HG03378 (cell line): ENCODE results near the gene CFAP70.
"Not testable (repeated sequence)": the region's sequence is repeated elsewhere in the genome, so short reads cannot be mapped to it uniquely, and the experiment has no call there.

Source experiments
- ATAC-seq: cut with Tn5 transposase; IDR thresholded peaks from one replicate; pipeline ENCODE4 v1.9.1; 2021; ENCODE audit warnings: mild to moderate bottlenecking, moderate library complexity; ENCODE audit not compliant: unreplicated experiment

The CFAP70 gene

DNA sequence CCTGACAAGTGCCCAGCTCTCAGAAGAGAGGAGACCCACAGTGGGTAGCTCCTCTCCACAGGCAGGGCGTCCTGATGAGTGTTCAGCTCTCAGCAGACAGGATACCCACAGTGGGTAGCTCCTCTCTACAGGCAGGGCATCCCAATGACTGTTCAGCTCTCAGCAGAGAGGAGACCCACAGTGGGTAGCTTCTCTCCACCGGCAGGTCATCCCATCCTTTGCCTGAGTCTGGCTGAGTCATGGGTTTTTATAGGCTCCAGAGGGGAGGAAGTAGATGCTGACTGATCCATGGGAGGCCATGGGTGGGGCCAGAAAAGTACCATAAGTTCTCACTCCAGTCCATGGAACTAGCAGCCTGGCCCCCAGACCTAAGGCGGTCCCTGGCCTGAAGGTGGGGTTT, 18.5 kb downstream of the CFAP70 start:
- ATAC-seq = no peak

DNA sequence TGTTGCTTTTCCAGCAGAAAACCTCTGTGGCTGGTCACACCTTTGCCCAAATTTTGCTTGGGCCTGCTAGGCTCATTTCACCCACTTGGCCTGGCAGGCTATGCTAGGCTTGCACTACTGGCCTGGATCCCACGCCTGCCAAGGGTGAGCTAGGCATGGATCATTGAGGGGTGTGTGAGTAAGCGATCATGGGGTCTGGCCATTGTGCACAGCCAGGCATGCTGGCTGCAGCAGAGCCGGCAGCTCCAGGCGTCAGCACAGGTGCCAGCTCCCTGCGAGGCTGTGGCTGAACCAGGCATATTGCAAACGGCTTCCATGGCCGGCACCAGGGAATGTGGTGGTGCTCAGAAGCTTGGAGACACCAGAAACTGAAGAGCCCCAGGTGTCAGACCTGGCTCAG, 19.2 kb downstream of the CFAP70 start:
- ATAC-seq = no peak

DNA sequence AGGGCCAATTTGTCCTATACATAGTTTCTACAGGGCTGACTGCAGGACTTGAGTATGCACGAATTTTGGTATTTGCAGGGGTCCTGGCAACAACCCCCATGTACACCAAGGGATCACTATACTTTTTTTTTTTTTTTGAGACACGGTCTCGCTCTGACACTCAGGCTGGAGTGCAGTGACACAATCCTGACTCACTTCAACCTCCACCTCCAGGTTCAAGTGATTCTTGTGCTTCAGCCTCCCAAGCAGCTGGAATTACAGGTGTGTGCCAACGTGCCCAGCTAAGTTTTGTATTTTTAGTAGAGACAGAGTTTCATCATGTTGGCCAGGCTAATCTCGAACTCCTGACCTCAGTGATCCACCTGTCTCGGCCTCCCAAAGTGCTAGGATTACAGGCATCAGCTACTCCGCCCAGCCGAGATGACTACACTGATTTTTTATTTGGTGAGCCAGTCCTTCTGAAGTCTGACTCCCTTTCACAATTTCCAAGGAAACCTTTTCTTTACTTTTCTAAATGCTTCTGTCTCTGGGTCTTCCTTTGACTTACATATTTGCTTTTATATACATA, 19.8 kb downstream of the CFAP70 start:
- no peak for ATAC-seq

DNA sequence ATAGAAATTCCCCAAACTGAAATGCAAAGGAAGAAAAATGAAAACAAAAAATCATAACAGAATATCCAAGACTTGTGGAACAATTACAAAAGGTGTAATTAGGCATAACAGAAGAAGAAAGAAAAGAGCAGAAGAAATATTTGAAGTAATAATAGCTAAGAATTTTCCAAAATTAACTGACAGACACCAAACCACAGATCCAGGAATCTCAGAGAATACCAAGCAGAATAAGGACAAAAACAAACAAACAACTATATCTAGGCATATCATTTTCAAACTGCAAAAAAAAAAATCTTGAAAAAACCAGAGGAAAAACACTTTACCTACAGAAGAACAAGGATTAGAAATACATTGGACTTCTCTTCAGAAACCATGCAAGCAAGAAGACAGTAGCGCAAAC, 25.5 kb downstream of the CFAP70 start:
- no peak for ATAC-seq

DNA sequence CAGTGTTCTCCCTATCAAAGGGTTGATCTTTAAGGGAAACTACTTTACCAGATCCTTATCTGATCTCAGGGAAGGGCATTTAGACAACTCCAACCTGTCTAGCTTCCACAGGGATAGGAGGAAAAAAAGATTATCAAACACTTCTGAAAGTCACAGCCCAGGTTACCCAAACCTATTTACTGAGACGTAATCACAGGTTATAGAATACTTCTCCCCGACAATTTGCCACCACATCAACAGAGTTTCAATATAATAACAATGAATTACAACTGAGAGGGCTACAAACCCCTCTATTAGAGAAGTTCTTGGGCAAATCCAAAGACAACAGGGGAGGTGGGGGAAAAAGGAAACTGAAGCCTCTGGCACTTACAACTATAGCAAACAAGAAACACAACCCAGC, 26.3 kb downstream of the CFAP70 start:
- no peak for ATAC-seq

DNA sequence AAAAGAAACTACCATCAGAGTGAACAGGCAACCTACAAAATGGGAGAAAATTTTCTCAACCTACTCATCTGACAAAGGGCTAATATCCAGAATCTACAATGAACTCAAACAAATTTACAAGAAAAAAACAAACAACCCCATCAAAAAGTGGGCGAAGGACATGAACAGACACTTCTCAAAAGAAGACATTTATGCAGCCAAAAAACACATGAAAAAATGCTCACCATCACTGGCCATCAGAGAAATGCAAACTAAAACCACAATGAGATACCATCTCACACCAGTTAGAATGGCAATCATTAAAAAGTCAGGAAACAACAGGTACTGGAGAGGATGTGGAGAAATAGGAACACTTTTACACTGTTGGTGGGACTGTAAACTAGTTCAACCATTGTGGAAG, 30.1 kb downstream of the CFAP70 start:
- not testable (repeated sequence) for ATAC-seq

DNA sequence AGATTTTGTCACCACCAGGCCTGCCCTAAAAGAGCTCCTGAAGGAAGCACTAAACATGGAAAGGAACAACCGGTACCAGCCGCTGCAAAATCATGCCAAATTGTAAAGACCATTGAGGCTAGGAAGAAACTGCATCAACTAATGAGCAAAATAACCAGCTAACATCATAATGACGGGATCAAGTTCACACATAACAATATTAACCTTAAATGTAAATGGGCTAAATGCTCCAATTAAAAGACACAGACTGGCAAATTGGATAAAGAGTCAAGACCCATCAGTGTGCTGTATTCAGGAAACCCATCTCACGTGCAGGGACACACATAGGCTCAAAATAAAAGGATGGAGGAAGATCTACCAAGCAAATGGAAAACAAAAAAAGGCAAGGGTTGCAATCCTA, 33.4 kb downstream of the CFAP70 start:
- ATAC-seq = not testable (repeated sequence)

DNA sequence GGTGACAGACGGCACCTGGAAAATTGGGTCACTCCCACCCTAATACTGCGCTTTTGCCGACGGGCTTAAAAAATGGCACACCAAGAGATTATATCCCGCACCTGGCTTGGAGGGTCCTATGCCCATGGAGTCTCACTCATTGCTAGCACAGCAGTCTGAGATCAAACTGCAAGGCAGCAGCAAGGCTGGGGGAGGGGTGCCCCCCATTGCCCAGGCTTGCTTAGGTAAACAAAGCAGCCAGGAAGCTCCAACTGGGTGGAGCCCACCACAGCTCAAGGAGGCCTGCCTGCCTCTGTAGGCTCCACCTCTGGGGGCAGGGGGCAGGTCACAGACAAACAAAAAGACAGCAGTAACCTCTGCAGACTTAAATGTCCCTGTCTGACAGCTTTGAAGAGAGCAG, 35.1 kb downstream of the CFAP70 start:
- not testable (repeated sequence) for ATAC-seq

DNA sequence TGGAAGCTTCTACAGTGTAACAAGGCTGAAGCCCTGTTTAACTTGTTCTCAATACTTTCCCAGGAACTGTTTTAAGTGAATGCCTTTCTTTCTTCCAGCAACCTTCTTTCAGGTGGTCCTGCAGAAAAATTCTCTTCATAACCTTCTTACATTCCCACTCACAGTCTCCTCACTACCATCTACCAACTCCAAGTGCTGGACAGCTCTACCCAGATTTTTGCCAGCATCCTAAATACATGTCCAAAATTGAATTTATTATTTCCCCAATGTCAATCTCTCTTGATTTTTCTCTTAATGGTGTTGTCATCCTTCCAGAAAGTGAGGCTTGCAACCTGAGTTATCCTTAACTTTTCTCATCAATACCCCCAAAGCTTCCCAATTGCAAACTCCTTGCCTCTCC, 48.2 kb downstream of the CFAP70 start:
- ATAC-seq = no peak

DNA sequence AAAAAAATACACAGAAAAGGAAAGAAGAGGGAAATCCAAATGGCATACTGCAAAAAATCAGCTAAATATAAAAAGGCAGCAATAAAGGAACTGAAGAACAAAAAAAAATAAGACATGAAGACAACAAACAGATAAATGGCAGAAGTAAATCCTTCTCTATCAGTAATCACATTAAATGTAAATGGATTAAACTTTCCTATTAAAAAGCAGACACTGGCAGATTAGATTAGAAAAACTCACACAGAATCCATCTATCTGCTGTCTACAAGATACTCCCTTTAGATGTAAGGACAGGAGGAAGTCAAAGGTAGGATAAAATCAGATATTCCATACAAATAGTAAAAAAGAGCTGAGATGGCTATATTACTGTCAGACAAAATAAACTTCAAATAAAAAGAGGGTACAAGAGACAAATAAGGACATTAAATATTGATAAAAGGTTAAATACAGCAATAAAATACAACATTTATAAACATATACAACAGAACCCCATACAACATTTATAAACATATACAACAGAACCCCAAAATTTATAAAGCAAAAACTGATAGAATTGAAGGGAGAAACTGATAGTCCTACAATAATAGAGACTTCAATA, 51.4 kb downstream of the CFAP70 start:
- no peak for ATAC-seq

DNA sequence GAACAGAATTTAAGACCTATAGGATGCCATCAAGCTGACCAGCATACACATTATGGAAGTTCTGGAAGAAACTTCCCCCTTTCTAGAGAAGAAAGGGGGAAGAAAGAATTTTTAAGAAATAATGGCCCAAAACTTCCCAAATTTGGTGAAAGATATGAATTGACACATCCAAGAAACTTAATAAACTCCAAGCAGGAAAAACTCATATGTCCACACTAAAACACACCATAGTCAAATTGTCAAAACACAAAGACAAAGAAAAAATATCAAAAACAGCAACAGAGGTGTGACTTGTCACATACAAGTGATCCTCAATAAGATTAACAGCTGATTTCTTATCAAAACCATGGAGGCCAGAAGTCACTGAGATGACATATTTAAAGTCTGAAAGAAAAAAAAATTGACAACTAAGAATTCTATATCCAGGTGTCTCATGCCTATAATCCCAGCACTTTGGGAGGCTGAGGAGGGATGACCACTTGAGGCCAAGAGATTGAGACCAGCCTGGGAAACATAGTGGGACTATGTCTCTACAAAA, 52.4 kb downstream of the CFAP70 start:
- ATAC-seq = no peak

DNA sequence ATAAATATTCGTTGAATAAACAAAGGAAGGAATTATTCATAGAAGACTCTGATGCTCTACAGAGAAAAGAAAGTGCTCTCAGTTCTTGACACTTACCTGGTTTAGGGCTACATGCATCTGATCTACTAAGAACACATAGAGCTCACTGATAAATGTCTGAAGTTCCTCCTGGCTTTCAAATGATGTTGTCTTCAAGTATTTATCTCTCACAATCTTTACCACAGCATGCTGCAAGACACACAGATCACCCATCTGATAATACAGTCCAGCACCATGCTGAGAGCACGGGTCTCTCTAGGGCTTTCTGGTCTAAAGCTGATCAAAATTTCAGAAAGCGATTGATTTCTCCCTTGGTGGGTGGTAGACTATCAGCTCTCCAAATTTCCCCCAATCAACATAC, 61.7 kb downstream of the CFAP70 start:
- ATAC-seq = no peak

DNA sequence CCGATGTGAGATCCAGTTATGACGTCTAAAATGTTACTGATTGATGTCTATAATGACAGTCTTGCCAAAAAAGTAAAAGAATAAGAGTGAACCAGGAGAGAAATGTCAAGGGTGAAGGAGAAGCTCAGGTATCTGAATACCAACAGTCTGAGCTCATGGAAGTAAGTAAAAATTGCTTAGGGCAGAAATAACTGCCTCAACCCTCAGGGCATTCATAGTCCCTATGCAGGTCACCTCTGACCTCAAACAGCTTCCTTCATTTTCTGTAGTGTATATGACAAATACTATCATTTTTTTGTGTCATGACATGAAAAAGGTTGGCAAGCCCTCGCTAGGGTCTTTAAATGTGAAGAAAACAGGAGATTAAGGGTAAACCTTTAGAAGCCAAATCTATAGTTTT, 65.2 kb downstream of the CFAP70 start:
- no peak for ATAC-seq

DNA sequence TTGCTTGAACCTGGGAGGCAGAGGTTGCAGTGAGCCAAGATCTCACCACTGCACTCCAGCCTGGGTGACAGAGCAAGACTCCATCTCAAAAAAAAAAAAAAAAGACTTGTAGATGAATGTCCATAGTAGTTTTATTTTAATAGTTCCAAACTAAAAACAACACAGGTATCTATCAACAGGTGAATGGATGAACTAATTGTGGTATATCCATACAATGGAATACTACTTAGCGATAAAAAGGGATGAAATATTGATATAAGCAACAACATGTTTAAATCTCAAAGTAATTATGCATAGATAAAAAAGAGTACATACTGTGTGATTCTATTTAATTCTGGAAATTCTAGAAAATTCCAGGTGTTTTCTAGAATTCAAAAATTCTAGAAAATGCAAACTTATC, 68.7 kb downstream of the CFAP70 start:
- no peak for ATAC-seq

DNA sequence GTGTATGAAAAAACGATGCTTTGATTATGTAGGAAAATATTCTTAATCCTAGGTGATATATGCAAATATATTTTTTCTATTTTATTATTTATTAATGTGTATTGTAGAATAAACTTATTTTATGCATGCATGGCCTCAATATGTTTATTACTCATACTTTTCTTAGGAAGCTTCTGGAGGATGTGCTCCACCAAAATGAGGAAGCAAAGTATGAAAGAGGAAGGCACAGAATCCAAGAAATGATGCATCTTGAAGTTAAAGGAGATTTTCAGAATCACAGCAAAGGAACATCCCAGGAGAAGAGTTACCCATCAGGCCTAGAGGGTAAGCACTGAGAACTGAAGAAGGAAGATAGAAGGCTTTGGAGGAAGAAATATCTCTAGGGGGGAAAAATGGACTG, 71.2 kb downstream of the CFAP70 start:
- no peak for ATAC-seq

DNA sequence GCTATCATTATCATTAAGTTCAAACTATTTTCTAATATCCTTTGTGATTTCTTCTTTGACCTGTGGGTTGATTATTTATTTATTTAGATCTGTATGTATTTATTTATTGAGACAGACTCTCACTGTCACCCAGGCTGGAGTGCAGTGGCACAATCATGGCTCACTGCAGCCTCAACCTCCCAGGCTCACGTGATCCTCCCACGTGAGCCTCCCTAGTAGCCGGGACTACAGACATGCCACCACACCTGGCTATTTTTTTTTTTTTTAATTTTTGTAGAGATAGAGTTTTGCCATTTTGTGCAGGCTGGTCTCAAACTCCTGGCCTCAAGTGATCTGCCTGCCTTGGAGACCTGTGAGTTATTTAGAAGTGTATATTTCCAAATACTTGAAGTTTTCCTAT, 77.6 kb downstream of the CFAP70 start:
- ATAC-seq = no peak

DNA sequence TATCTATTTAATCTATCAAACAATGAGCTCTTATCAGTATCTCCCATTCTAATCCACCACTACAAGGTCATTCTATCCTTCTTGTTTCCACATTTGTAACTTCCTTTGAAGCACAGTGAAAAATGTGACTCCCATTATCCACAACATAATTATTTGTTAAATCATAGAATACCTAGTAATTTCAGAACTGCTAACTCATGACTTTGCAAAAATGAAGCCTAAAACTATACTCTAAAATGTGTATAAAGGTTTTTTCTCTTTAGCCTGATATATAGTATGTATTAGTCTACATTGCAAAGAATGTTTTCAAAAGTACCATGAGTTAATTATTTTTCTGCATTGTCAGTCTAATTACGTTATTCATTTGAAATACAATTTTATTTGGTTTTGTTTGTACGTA, 94.2 kb downstream of the CFAP70 start:
- ATAC-seq = no peak

DNA sequence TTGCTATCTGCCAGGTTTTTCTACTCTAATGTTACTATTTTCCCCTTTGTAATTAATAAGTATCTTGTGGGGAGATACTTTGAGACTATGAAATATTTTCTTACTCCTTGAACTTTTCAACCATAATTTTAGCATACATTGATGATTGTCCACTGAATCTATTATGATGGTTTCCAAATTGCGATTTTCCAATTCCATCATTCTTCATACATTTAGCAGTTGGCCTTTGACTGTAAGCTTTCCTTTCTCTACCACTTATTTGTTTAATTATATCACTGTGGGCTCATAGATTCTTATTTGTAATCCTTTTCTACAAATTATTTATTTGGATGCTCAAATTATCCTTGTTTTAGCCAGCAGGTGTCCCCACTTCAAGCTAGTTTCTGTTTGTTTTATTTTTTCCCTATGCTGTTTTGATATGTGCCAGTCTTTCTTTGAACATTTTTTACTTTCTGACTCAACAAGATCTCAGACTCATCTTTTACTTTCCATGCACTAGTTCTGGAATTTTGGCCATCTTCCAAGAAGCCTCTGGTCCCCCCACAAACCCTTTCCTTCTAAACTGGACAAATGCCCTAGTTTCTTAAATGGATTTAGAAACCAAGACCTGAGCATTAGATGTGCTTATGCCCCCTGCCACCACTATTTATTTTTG, 94.8 kb downstream of the CFAP70 start:
- ATAC-seq = no peak

DNA sequence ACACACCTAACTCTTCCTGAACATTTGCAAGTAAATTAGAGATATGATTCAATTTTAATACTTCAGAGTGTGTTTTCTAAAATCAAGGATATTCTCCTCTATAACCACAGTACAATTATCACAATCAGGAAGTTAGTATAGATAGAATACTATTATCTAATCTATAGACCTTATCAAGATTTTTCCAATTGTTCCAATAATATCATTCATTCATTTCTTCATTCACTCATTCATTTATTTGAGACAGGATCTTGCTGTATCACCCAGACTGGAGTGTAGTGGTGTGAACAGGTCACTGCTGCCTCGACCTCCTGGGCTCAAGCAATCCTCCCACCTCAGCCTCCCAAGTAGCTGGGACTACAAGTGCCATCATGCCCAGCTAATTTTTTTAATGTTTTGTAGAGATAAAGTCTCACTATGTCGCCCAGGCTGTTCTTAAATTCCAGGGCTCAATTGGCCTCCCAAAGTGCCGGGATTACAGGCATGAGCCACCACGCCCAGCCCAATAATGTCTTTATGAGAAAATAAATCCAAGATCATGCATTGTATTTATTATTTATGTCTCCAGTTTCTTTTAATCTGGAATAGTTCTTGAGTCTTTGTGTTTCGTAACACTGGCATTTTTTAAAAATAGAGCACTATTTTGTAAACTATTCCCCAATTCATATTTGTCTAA, 95.6 kb downstream of the CFAP70 start:
- ATAC-seq = no peak

DNA sequence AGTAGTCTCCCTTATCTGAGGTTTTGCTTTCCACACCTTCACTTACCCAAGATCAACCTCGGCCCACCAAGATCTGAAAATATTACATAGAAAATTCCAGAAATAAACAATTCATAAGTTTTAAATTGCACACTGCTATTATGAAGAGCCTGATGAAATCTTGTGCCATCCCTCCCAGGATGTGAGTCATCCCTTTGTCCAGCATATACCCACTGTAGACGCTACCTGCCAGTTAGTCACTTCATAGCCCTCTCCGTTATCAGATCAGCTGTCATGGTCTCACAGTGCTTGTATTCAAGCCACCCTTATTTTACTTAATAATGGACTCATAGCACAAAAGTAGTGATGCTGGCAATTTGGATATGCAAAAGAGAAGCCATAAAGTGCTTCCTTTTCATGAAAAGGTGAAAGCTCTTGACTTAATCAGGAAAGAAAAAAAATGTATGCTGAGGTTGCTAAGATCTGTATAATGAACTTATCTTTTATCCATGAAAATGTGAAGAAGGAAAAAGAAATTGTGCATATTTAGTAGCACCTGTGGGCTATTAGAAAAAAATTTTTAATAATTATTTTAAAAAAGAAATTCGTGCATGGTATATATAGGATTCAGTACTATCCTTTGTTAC, 96.4 kb downstream of the CFAP70 start:
- no peak for ATAC-seq

DNA sequence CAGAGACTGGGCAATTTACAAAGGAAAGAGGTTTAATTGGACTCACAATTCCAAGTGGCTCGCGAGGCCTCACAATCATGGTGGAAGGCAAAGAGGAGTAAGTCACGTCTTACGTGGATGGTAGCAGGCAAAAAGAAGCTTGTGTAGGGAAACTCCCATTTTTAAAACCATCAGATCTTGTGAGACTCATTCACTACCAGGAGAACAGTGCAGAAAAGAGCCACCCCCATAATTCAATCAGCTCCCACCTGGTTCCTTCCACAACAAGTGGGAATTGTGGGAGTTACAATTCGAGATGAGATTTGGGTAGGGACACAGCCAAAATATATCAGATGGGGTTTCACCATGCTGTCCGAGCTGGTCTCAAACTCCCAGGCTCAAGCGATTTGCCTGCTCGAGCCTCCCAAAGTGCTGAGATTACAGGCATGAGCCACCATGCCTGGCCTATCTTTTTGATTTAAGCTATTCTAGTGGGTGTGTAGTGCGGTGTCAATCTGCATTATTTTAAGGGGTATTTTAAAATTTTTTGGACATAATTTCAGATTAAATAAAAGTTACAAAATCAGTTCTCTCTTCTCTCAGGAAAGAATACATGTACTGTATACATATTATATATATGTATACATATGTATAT, 97.2 kb downstream of the CFAP70 start:
- ATAC-seq = no peak
